IPS-20b (cell line): ENCODE results near the gene CCDC40.

Experiments
- H3K27ac ChIP-seq: one replicate; pipeline ENCODE4 v1.5.1; 2013; ENCODE audit warnings: low read length
- H3K27me3 ChIP-seq: 2 replicates; pipeline ENCODE4 v1.6.1; 2013; ENCODE audit warnings: mild to moderate bottlenecking, low read length, inconsistent platforms; ENCODE audit not compliant: insufficient read depth
- H3K36me3 ChIP-seq: 2 replicates; pipeline ENCODE4 v1.6.1; 2013; ENCODE audit warnings: low read depth, mild to moderate bottlenecking, inconsistent platforms, low read length, moderate library complexity; ENCODE audit not compliant: insufficient read depth
- H3K4me1 ChIP-seq: 2 replicates; pipeline ENCODE4 v1.6.1; 2013; ENCODE audit warnings: mild to moderate bottlenecking, control low read depth, inconsistent platforms, low read length, moderate library complexity; ENCODE audit not compliant: insufficient read depth
- H3K4me3 ChIP-seq: 2 replicates; pipeline ENCODE4 v1.5.1; 2013; ENCODE audit warnings: mild to moderate bottlenecking, low read length, inconsistent platforms
- H3K9ac ChIP-seq: 2 replicates; pipeline ENCODE4 v1.6.1; 2013; ENCODE audit warnings: low read depth, mild to moderate bottlenecking, inconsistent platforms, low read length, moderate library complexity
- H3K9me3 ChIP-seq: 2 replicates; pipeline ENCODE4 v1.6.1; 2013; ENCODE audit warnings: mild to moderate bottlenecking, low read depth, low read length, inconsistent platforms; ENCODE audit not compliant: insufficient read depth

CCDC40 gene

GRCh38 chr17:80026359-80027042 lies 9.9 kb upstream of the CCDC40 start:
- Histone ChIP-seq H3K4me3 (no peak overlapping the region), H3K27ac (no peak overlapping the region), H3K27me3 (no peaks in the 10 kb centered on the region), H3K9ac (no peak overlapping the region), H3K36me3 (peaks cover 3% of the 10 kb centered on the region; the same call in 1 of the 2 replicates), H3K4me1 (no peaks in the 10 kb centered on the region), H3K9me3 (no peaks in the 10 kb centered on the region)

- H3K4me1 ChIP-seq = no peaks in the 10 kb centered on the region
- H3K4me3 ChIP-seq = no peak overlapping the region
- no peak overlapping the region for H3K27ac ChIP-seq
- H3K27me3 ChIP-seq = no peaks in the 10 kb centered on the region
- no peaks in the 10 kb centered on the region for H3K9me3 ChIP-seq
- H3K9ac ChIP-seq = no peak overlapping the region
- peaks cover 3% of the 10 kb centered on the region; the same call in 1 of the 2 replicates for H3K36me3 ChIP-seq
Measured at GRCh38 chr17:80027043-80027435, 9.4 kb upstream of the CCDC40 start.

- Histone ChIP-seq H3K9me3 (no peaks in the 10 kb centered on the region), H3K9ac (no peak overlapping the region), H3K4me3 (no peak overlapping the region), H3K27me3 (no peaks in the 10 kb centered on the region), H3K27ac (no peak overlapping the region), H3K4me1 (no peaks in the 10 kb centered on the region), H3K36me3 (peaks cover 3% of the 10 kb centered on the region; the same call in 1 of the 2 replicates)
Measured at GRCh38 chr17:80028030-80028429, 8.4 kb upstream of the CCDC40 start.

GRCh38 chr17:80029258-80029974 lies 7.0 kb upstream of the CCDC40 start:
- Histone ChIP-seq H3K27me3 (no peaks in the 10 kb centered on the region), H3K27ac (no peak overlapping the region), H3K9ac (no peak overlapping the region; the same call in 1 of the 2 replicates), H3K4me1 (no peaks in the 10 kb centered on the region), H3K36me3 (peaks cover 3% of the 10 kb centered on the region; the same call in 1 of the 2 replicates), H3K4me3 (no peak overlapping the region), H3K9me3 (no peaks in the 10 kb centered on the region)

- H3K36me3 ChIP-seq = peaks cover 3% of the 10 kb centered on the region; the same call in 1 of the 2 replicates
- H3K4me3 ChIP-seq = no peak overlapping the region
- H3K9me3 ChIP-seq = no peaks in the 10 kb centered on the region
- H3K27ac ChIP-seq = no peak overlapping the region
- no peak overlapping the region for H3K9ac ChIP-seq
- no peaks in the 10 kb centered on the region for H3K4me1 ChIP-seq
- no peaks in the 10 kb centered on the region for H3K27me3 ChIP-seq
Measured at GRCh38 chr17:80030730-80031410, 5.6 kb upstream of the CCDC40 start.

- H3K4me1 ChIP-seq = no peaks in the 10 kb centered on the region
- no peaks in the 10 kb centered on the region for H3K9me3 ChIP-seq
- no peak overlapping the region for H3K4me3 ChIP-seq
- peaks cover 3% of the 10 kb centered on the region; the same call in 1 of the 2 replicates for H3K36me3 ChIP-seq
- no peaks in the 10 kb centered on the region for H3K27me3 ChIP-seq
- H3K27ac ChIP-seq = no peak overlapping the region
- H3K9ac ChIP-seq = no peak overlapping the region
Measured at GRCh38 chr17:80031691-80032430, 4.6 kb upstream of the CCDC40 start.

- H3K36me3 ChIP-seq = peaks cover 3% of the 10 kb centered on the region; the same call in 1 of the 2 replicates
- no peak overlapping the region for H3K27ac ChIP-seq
- no peaks in the 10 kb centered on the region for H3K9me3 ChIP-seq
- H3K9ac ChIP-seq = no peak overlapping the region
- no peaks in the 10 kb centered on the region for H3K27me3 ChIP-seq
- H3K4me1 ChIP-seq = no peaks in the 10 kb centered on the region
- H3K4me3 ChIP-seq = no peak overlapping the region
Measured at GRCh38 chr17:80032614-80033171, 3.7 kb upstream of the CCDC40 start.

GRCh38 chr17:80033840-80034239 lies 2.6 kb upstream of the CCDC40 start:
- H3K4me1 ChIP-seq = no peaks in the 10 kb centered on the region
- no peak overlapping the region for H3K9ac ChIP-seq
- no peaks in the 10 kb centered on the region for H3K36me3 ChIP-seq
- H3K27ac ChIP-seq = no peak overlapping the region
- no peaks in the 10 kb centered on the region for H3K9me3 ChIP-seq
- no peaks in the 10 kb centered on the region for H3K27me3 ChIP-seq
- H3K4me3 ChIP-seq = 0 out of 2 replicates have a peak overlapping the region, but pooled peaks have one; percentile 2

- H3K9ac ChIP-seq = peak overlapping the region; percentile 84
- H3K27me3 ChIP-seq = no peaks in the 10 kb centered on the region
- H3K36me3 ChIP-seq = peaks cover 3% of the 10 kb centered on the region
- H3K4me3 ChIP-seq = peak overlapping the region; percentile 92
- H3K4me1 ChIP-seq = no peaks in the 10 kb centered on the region
- H3K9me3 ChIP-seq = no peaks in the 10 kb centered on the region
- H3K27ac ChIP-seq = no peak overlapping the region
Measured at GRCh38 chr17:80034791-80035686, 1.4 kb upstream of the CCDC40 start.

GRCh38 chr17:80035687-80035936 lies 830 bp upstream of the CCDC40 start, which contains the start of gene TBC1D16:
TBC1D16 (minus strand) TSS chr17:80035872; CDS start chr17:80013547, 22,325 bp downstream.
- H3K27ac ChIP-seq = peak within 1 kb of the TSS; percentile 55
- peaks cover 6% of the 10 kb centered on the region for H3K36me3 ChIP-seq

More at GRCh38 chr17:80035687-80035936, 830 bp upstream of the CCDC40 start, which contains the start of gene TBC1D16:
- H3K9ac ChIP-seq = peak within 1 kb of the TSS; percentile 85
- H3K4me3 ChIP-seq = peak within 1 kb of the TSS; percentile 92
- H3K9me3 ChIP-seq = no peaks in the 10 kb centered on the region
- H3K27me3 ChIP-seq = no peaks in the 10 kb centered on the region
- no peaks in the 10 kb centered on the region for H3K4me1 ChIP-seq
